Caco-2 (cell line): ENCODE data around the gene GHR. TPM values are rescaled to one million over a fixed set of nuclear protein-coding genes. Genes with fewer than 3 reads are reported as not detected.

Experiments used
- BruUV-seq: library from RNA; stranded (reverse); fragments of 400-500 nt; replicated peaks from 2 replicates; lab custom pipeline; 2021; lab: Mats Ljungman, UMichigan
- CTCF ChIA-PET: fragments of 300-600 bp; sonication (Branson Sonifier 250); formaldehyde crosslinking; loops from one replicate; lab custom pipeline; 2022; ENCODE audit warnings: antibody characterized with exemption; lab: Charles Lee
- POLR2A ChIA-PET: fragments of 300-600 bp; sonication (Branson Sonifier 250); formaldehyde crosslinking; loops from one replicate; lab custom pipeline; 2022; ENCODE audit warnings: antibody characterized with exemption; lab: Charles Lee
- DNase-seq, 2 experiments: peaks; one replicate each; pipeline versions ENCODE4 v3.0.0 to v3.0.0-alpha.2; 2020 to 2022
- H3K27me3 ChIP-seq: replicated peaks from 2 replicates; pipeline ENCODE4 v1.6.0; 2011; ENCODE audit warnings: low read length; ENCODE audit not compliant: control insufficient read depth, insufficient read depth
- H3K36me3 ChIP-seq: 2 replicates; pipeline ENCODE4 v1.5.1; 2011; ENCODE audit warnings: low read length; ENCODE audit not compliant: control insufficient read depth, insufficient read depth
- H3K4me1 ChIP-seq: fragments of 250-450 bp; sonication (Bioruptor Pico); 2 replicates; pipeline ENCODE4 v1.5.1; 2020; ENCODE audit warnings: mild to moderate bottlenecking
- H3K4me3 ChIP-seq: 2 replicates; pipeline ENCODE4 v1.5.1; 2011; ENCODE audit warnings: low read depth, mild to moderate bottlenecking, control low read depth, low read length
- H3K9me3 ChIP-seq: fragments of 250-450 bp; sonication (Bioruptor Pico); 2 replicates; pipeline ENCODE4 v1.5.1; 2020; ENCODE audit warnings: mild to moderate bottlenecking, moderate library complexity
- H3K27ac Mint-ChIP-seq: one replicate; pipeline ENCODE4 v1.8.0; 2022; ENCODE audit warnings: mixed read lengths; ENCODE audit not compliant: unreplicated experiment
- H3K27me3 Mint-ChIP-seq: one replicate; pipeline ENCODE4 v1.8.0; 2022; ENCODE audit warnings: mixed read lengths; ENCODE audit not compliant: insufficient read depth, unreplicated experiment
- H3K36me3 Mint-ChIP-seq: one replicate; pipeline ENCODE4 v1.8.0; 2022; ENCODE audit warnings: mild to moderate bottlenecking, mixed read lengths; ENCODE audit not compliant: insufficient read depth, unreplicated experiment
- H3K4me1 Mint-ChIP-seq: one replicate; pipeline ENCODE4 v1.8.0; 2022; ENCODE audit warnings: low read depth, mixed read lengths; ENCODE audit not compliant: unreplicated experiment
- H3K4me3 Mint-ChIP-seq: one replicate; pipeline ENCODE4 v1.8.0; 2022; ENCODE audit warnings: mild to moderate bottlenecking, moderate library complexity, mixed read lengths; ENCODE audit not compliant: unreplicated experiment
- H3K9me3 Mint-ChIP-seq: one replicate; pipeline ENCODE4 v1.8.0; 2022; ENCODE audit warnings: mixed read lengths; ENCODE audit not compliant: unreplicated experiment
- CTCF ChIP-seq, 2 experiments: fragments of 200-600 bp in 1 of 2; IDR thresholded peaks; 1 replicate in 1 of 2; 2 replicates in 1 of 2; pipeline versions ENCODE4 v1.5.1 to v1.8.0; 2011 to 2022; ENCODE audit warnings: antibody characterized with exemption in 1 of 2, control low read depth in 1 of 2, inconsistent platforms in 1 of 2, low read depth in 1 of 2, low read length in 1 of 2, mild to moderate bottlenecking in 1 of 2, moderate library complexity in 1 of 2; ENCODE audit not compliant: insufficient read depth in 1 of 2, severe bottlenecking in 1 of 2, unreplicated experiment in 1 of 2
- intact Hi-C: fragments of 100-400 bp; cut with micrococcal nuclease; formaldehyde crosslinking; loops from one replicate; pipeline ENCODE4 v1.10.0; 2022; ENCODE audit not compliant: unreplicated experiment
- total RNA-seq: library from RNA; stranded (reverse); gene quantifications from 2 replicates; pipeline ENCODE4 v1.2.3, GENCODE V29; 2022

GHR gene
- total RNA-seq, 1 experiment from 2014 or later = 0.54 TPM

- H3K9me3 Mint-ChIP-seq = no peaks in the 10 kb centered on the region
- Histone ChIP-seq H3K4me3 (no peak overlapping the region), H3K36me3 (no peaks in the 10 kb centered on the region), H3K9me3 (no peaks in the 10 kb centered on the region), H3K4me1 (no peaks in the 10 kb centered on the region), H3K27me3 (no peaks in the 10 kb centered on the region)
- DNase-seq = no peak
- POLR2A ChIA-PET = no interaction called here
- no peaks in the 10 kb centered on the region for H3K27me3 Mint-ChIP-seq
- H3K4me1 Mint-ChIP-seq = no peaks in the 10 kb centered on the region
- H3K27ac Mint-ChIP-seq = no peak overlapping the region
- BruUV-seq = no TSS peak
- no peak for TF ChIP-seq CTCF (IDR thresholded peaks at IDR 0.05; ENCODE audit: insufficient read depth in 1 of 2, low read depth in 1 of 2, low read length in 1 of 2, severe bottlenecking in 1 of 2, unreplicated experiment in 1 of 2)
- H3K4me3 Mint-ChIP-seq = no peak overlapping the region
- CTCF ChIA-PET = no interaction called here
- H3K36me3 Mint-ChIP-seq = no peaks in the 10 kb centered on the region
- intact Hi-C loops = no loop called here
Measured at GRCh38 chr5:42753099-42753498, 329.9 kb downstream of the GHR start.

- BruUV-seq = no TSS peak
- Histone ChIP-seq H3K27me3 (no peaks in the 10 kb centered on the region), H3K4me3 (no peak within 1 kb of the TSS), H3K4me1 (no peaks in the 10 kb centered on the region), H3K36me3 (no peaks in the 10 kb centered on the region), H3K9me3 (no peaks in the 10 kb centered on the region)
- no peak within 1 kb of the TSS for H3K4me3 Mint-ChIP-seq
- H3K27me3 Mint-ChIP-seq = no peaks in the 10 kb centered on the region
- H3K36me3 Mint-ChIP-seq = no peaks in the 10 kb centered on the region
- DNase-seq = no peak
- H3K4me1 Mint-ChIP-seq = no peaks in the 10 kb centered on the region
- H3K27ac Mint-ChIP-seq = no peak within 1 kb of the TSS
- H3K9me3 Mint-ChIP-seq = no peaks in the 10 kb centered on the region
- ChIA-PET POLR2A (no interaction called here), CTCF (no interaction called here)
- intact Hi-C loops = no loop called here
- TF ChIP-seq CTCF (IDR thresholded peaks at IDR 0.05; ENCODE audit: insufficient read depth in 1 of 2, low read depth in 1 of 2, low read length in 1 of 2, severe bottlenecking in 1 of 2, unreplicated experiment in 1 of 2) = no peak
Measured at GRCh38 chr5:42756606-42757601, 333.7 kb downstream of the GHR start, which contains the start of gene CCDC152. Gene CCDC152 (plus strand): TSS chr5:42756818. CDS start chr5:42759122, 2,304 bp downstream.

- Mint-ChIP-seq H3K36me3 (no peaks in the 10 kb centered on the region), H3K27ac (no peak overlapping the region), H3K27me3 (no peaks in the 10 kb centered on the region), H3K4me1 (no peaks in the 10 kb centered on the region), H3K4me3 (no peak overlapping the region), H3K9me3 (no peaks in the 10 kb centered on the region)
- Histone ChIP-seq H3K4me1 (no peaks in the 10 kb centered on the region), H3K27me3 (no peaks in the 10 kb centered on the region), H3K36me3 (no peaks in the 10 kb centered on the region), H3K9me3 (no peaks in the 10 kb centered on the region), H3K4me3 (no peak overlapping the region)
- no TSS peak for BruUV-seq
- ChIA-PET CTCF (interaction anchor here (0.7 kb wide), 1 partner anchor 128 kb away, joined by 7 read pairs; no protein-coding TSS in a partner anchor), POLR2A (interaction anchor here (0.6 kb wide), 1 partner anchor 26 kb away, joined by 5 read pairs; no protein-coding TSS in a partner anchor)
- DNase-seq = no peak
- intact Hi-C loops = no loop called here
- no peak for TF ChIP-seq CTCF (IDR thresholded peaks at IDR 0.05; ENCODE audit: insufficient read depth in 1 of 2, low read depth in 1 of 2, low read length in 1 of 2, severe bottlenecking in 1 of 2, unreplicated experiment in 1 of 2)
Measured at GRCh38 chr5:42759456-42759855, 336.2 kb downstream of the GHR start.
